ENCODE measurements around the gene TUBD1.

The TUBD1 gene

GRCh38 chr17:59830007-59830630 is 62.6 kb downstream of the TUBD1 start (continued):
- TF ChIP-seq CSRNP3 (CRISPR knock-in tag; IDR thresholded peaks at IDR 0.05), result no peak
- TF ChIP-seq TCF4 (CRISPR knock-in tag; IDR thresholded peaks at IDR 0.05; ENCODE audit: borderline replicate concordance), result no peak

GRCh38 chr17:59829217-59830006 is 63.3 kb downstream of the TUBD1 start:
- ATAC-seq, result peak; percentile 87
- TF ChIP-seq RARB (CRISPR knock-in tag; IDR thresholded peaks at IDR 0.05) (peak; percentile 11; the same call in 1 of the 2 replicates), CSRNP3 (CRISPR knock-in tag; IDR thresholded peaks at IDR 0.05) (peak; percentile 33; the same call in 1 of the 2 replicates), PATZ1 (CRISPR knock-in tag; IDR thresholded peaks at IDR 0.05; ENCODE audit: borderline replicate concordance) (peak; percentile 49), CREB5 (CRISPR knock-in tag; IDR thresholded peaks at IDR 0.05; ENCODE audit: low read depth) (peak; percentile 90), BACH2 (CRISPR knock-in tag; IDR thresholded peaks at IDR 0.05; ENCODE audit: borderline replicate concordance) (no peak), TSHZ2 (CRISPR knock-in tag; IDR thresholded peaks at IDR 0.05) (no peak), TOX (CRISPR knock-in tag; IDR thresholded peaks at IDR 0.05; ENCODE audit: borderline replicate concordance) (peak; percentile 91; the same call in 1 of the 2 replicates), ZC3H10 (CRISPR knock-in tag; IDR thresholded peaks at IDR 0.05) (peak; percentile 89), ISL1 (CRISPR knock-in tag; IDR thresholded peaks at IDR 0.05) (peak; percentile 91)

- peak; percentile 81; the same call in 1 of the 2 replicates for TF ChIP-seq OSR1 (CRISPR knock-in tag; IDR thresholded peaks at IDR 0.05)
- TF ChIP-seq GLIS3 (CRISPR knock-in tag; IDR thresholded peaks at IDR 0.05), result peak; percentile 42; the same call in 1 of the 2 replicates
- peak; percentile 42; the same call in 1 of the 2 replicates for TF ChIP-seq PATZ1 (CRISPR knock-in tag; IDR thresholded peaks at IDR 0.05; ENCODE audit: borderline replicate concordance)
- TF ChIP-seq ZNF8 (CRISPR knock-in tag; IDR thresholded peaks at IDR 0.05), result 0 out of 2 replicates have a peak, but pooled peaks have one; percentile 3
- TF ChIP-seq CSDC2 (CRISPR knock-in tag; IDR thresholded peaks at IDR 0.05), result peak; percentile 97
- 0 out of 2 replicates have a peak, but pooled peaks have one; percentile 36 for TF ChIP-seq CSRNP3 (CRISPR knock-in tag; IDR thresholded peaks at IDR 0.05)
- 0 out of 2 replicates have a peak, but pooled peaks have one; percentile 38 for TF ChIP-seq ZNF565 (CRISPR knock-in tag; conservative IDR thresholded peaks at IDR 0.05; ENCODE audit: low read depth)
- peak; percentile 81 for TF ChIP-seq ZFP3 (CRISPR knock-in tag; IDR thresholded peaks at IDR 0.05)
- ATAC-seq, result peak; percentile 7
Observed at GRCh38 chr17:59828819-59829216, 63.9 kb downstream of the TUBD1 start.

All from SK-N-SH treated with all-trans-retinoic acid at 6 μM for 48 hours (cell line).